ENCODE results near the gene TNIP2.

DNA sequence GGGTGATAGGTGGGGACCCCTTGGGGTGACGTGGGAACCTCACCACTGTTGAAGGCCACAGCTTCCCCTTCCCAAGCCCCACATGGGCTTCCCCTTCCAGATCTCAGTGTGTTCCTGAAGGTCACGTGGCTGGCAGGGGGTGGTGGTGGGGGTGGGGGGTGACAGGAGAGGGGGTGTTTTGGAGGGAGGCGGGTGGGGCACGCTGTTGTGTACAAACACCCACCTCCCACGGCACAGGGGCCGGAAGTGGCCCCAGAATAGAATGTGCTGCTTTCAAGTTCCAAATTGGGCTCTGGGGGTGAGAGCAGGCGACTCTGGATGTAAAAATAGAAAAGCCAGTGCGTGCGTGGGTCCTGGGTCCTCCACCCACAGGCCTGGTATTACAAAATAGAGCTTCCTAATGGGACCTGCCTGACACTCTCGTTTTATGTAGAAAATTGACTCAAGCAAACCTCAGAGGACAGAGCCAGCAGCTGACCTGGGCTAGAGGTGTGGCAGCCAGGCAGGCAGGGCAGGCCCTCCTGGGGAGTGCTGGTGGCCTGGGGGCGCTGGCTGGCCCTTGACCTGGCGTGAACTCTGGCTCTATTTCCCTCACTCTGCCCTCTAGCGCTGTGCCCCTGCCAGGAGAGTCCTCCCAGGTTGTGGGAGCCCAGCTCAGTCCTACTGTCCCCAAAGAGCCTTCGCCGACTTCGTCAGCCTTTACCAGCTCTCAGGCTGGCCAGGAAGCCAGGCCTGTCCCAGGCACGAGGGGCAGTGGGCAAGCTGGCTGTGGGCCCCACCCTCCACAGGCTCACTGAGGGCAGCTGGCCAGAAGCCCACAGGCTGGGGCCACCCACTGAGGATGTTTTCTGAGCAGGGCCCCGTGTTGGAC lies 31.3 kb upstream of the TNIP2 start:
- TF ChIP-seq ISL1 (CRISPR knock-in tag; IDR thresholded peaks at IDR 0.05) (no peak), PATZ1 (CRISPR knock-in tag; IDR thresholded peaks at IDR 0.05; ENCODE audit: borderline replicate concordance) (no peak), ZFP3 (CRISPR knock-in tag; IDR thresholded peaks at IDR 0.05) (no peak)

All from SK-N-SH treated with all-trans-retinoic acid at 6 μM for 48 hours (cell line).